ENCODE measurements around the gene C16orf82.

Gene C16orf82

DNA sequence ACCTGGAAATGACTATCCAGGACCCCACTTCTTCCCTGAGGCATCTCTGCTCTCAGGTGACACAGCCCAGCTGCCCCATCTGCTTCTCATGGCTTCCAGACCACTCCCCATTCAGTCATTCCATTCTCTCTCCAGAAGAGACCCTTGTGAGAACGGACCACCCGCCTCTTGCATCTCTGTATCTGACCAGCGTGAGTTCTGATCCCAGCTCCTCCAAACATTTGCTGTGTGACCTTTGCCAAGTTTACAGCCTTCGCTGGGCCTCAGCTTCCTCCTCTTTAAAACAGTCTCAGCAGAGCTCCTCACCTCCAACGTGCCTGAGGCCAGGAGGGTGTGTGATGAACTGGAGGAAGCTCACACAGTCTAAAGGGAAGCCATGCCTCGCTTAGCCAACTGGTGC is 39.6 kb downstream of the C16orf82 start:
- Histone ChIP-seq H3K9me3 (ENCODE audit: insufficient read depth, low read depth, low read length) (no peaks in the 10 kb centered on the region), H3K4me1 (ENCODE audit: control insufficient read depth in 1 of 2, insufficient read depth in 2 of 2, low read length in 2 of 2) (peaks cover 0 to 2% of the 10 kb centered on the region in 2 experiments), H3K27me3 (ENCODE audit: insufficient read depth, low read length) (no peaks in the 10 kb centered on the region), H3K27ac (ENCODE audit: low read depth, low read length) (no peak overlapping the region), H2BK5ac (ENCODE audit: low read depth, low read length, poor library complexity) (no peak overlapping the region), H3K79me1 (ENCODE audit: low read length) (no peaks in the 10 kb centered on the region), H3K18ac (ENCODE audit: low read length) (no peak overlapping the region), H3K14ac (ENCODE audit: low read length) (no peak overlapping the region), H3K23ac (ENCODE audit: low read length) (no peak overlapping the region), H3K36me3 (ENCODE audit: control insufficient read depth in 1 of 2, insufficient read depth in 2 of 2, low read length in 2 of 2) (no peaks in the 10 kb centered on the region), H2AFZ (ENCODE audit: insufficient read depth, low read length, poor library complexity) (no peak overlapping the region), H3K4me2 (ENCODE audit: low read length) (no peak overlapping the region), H2AK5ac (ENCODE audit: low read length) (no peak overlapping the region), H4K91ac (ENCODE audit: low read depth, low read length) (no peak overlapping the region), H3K4ac (ENCODE audit: low read depth, low read length) (no peak overlapping the region), H3K9ac (ENCODE audit: low read length) (no peak overlapping the region), H4K12ac (ENCODE audit: low read depth, low read length) (no peak overlapping the region), H2BK12ac (ENCODE audit: low read length) (no peak overlapping the region), H3K4me3 (ENCODE audit: low read depth, low read length) (no peak overlapping the region), H2BK120ac (ENCODE audit: insufficient read depth, low read length, poor library complexity) (no peak overlapping the region), H3K79me2 (ENCODE audit: control insufficient read depth, insufficient read depth, low read length, poor library complexity) (no peaks in the 10 kb centered on the region), H4K8ac (ENCODE audit: low read depth, low read length) (no peak overlapping the region)
- no CpG with 5 or more reads among the region's 6 CpGs for WGBS (ENCODE audit: extremely low coverage, insufficient coverage, insufficient read length)
- DNase-seq = no peak

GRCh38 chr16:27107185-27107592 is 40.5 kb downstream of the C16orf82 start:
- Histone ChIP-seq H2BK120ac (ENCODE audit: insufficient read depth, low read length, poor library complexity) (no peak overlapping the region), H3K36me3 (ENCODE audit: control insufficient read depth in 1 of 2, insufficient read depth in 2 of 2, low read length in 2 of 2) (no peaks in the 10 kb centered on the region), H2BK12ac (ENCODE audit: low read length) (no peak overlapping the region), H2AFZ (ENCODE audit: insufficient read depth, low read length, poor library complexity) (no peak overlapping the region), H2BK5ac (ENCODE audit: low read depth, low read length, poor library complexity) (no peak overlapping the region), H3K27me3 (ENCODE audit: insufficient read depth, low read length) (no peaks in the 10 kb centered on the region), H4K8ac (ENCODE audit: low read depth, low read length) (no peak overlapping the region), H3K4me3 (ENCODE audit: low read depth, low read length) (no peak overlapping the region), H3K4ac (ENCODE audit: low read depth, low read length) (no peak overlapping the region), H3K23ac (ENCODE audit: low read length) (no peak overlapping the region), H3K9me3 (ENCODE audit: insufficient read depth, low read depth, low read length) (no peaks in the 10 kb centered on the region), H3K79me1 (ENCODE audit: low read length) (no peaks in the 10 kb centered on the region), H3K4me2 (ENCODE audit: low read length) (no peak overlapping the region), H3K27ac (ENCODE audit: low read depth, low read length) (no peak overlapping the region), H3K14ac (ENCODE audit: low read length) (no peak overlapping the region), H3K9ac (ENCODE audit: low read length) (no peak overlapping the region), H3K79me2 (ENCODE audit: control insufficient read depth, insufficient read depth, low read length, poor library complexity) (no peaks in the 10 kb centered on the region), H4K12ac (ENCODE audit: low read depth, low read length) (no peak overlapping the region), H4K91ac (ENCODE audit: low read depth, low read length) (no peak overlapping the region), H3K4me1 (ENCODE audit: control insufficient read depth in 1 of 2, insufficient read depth in 2 of 2, low read length in 2 of 2) (peaks cover 0 to 2% of the 10 kb centered on the region in 2 experiments), H3K18ac (ENCODE audit: low read length) (no peak overlapping the region), H2AK5ac (ENCODE audit: low read length) (no peak overlapping the region)
- no peak for DNase-seq
- no CpG with 5 or more reads among the region's 7 CpGs for WGBS (ENCODE audit: extremely low coverage, insufficient coverage, insufficient read length)

DNA sequence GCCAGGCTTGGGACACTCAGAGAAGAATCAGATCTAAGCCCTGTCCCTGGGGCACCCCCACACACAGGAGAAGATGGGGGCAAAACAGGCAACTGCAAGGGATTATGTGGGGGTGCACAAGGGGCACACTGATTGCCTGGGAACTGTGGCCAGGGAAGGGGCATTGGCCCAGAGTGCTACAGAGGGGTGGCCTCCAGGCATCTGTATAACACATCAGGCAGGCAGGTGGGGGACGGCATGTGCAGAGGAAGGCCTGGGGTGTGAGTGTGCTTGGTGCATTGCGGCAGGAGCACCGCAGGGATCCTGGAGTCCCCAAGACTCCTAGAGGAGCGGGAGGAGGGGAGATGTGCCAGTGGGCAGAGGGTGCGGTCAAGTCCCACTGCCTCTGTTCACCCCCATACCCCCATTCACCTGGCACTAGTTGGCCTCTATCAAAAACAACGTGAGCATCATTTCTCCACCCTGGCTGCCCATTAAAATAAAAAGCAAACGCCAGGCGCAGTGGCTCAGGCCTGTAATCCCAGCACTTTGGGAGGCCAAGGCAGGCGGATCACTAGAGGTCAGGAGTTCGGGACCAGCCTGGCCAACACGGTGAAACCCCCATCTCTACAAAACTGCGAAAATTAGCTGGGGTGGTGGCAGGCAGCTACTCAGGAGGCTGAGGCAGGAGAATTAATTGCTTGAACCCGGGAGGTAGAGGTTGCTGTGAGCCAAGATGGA is 41.5 kb downstream of the C16orf82 start:
- DNase-seq = no peak
- no peaks in the 10 kb centered on the region for H3K27me3 ChIP-seq (ENCODE audit: insufficient read depth, low read length)
- H3K18ac ChIP-seq (ENCODE audit: low read length) = no peak overlapping the region
- no peak overlapping the region for H3K9ac ChIP-seq (ENCODE audit: low read length)
- no CpG with 5 or more reads among the region's 13 CpGs for WGBS (ENCODE audit: extremely low coverage, insufficient coverage, insufficient read length)
- H3K4me3 ChIP-seq (ENCODE audit: low read depth, low read length) = no peak overlapping the region
- H2BK12ac ChIP-seq (ENCODE audit: low read length) = no peak overlapping the region
- H2BK5ac ChIP-seq (ENCODE audit: low read depth, low read length, poor library complexity) = no peak overlapping the region
- no peak overlapping the region for H2BK120ac ChIP-seq (ENCODE audit: insufficient read depth, low read length, poor library complexity)
- no peak overlapping the region for H3K4ac ChIP-seq (ENCODE audit: low read depth, low read length)
- no peak overlapping the region for H3K4me2 ChIP-seq (ENCODE audit: low read length)
- no peaks in the 10 kb centered on the region for H3K36me3 ChIP-seq (ENCODE audit: control insufficient read depth in 1 of 2, insufficient read depth in 2 of 2, low read length in 2 of 2)
- H3K9me3 ChIP-seq (ENCODE audit: insufficient read depth, low read depth, low read length) = no peaks in the 10 kb centered on the region
- H4K8ac ChIP-seq (ENCODE audit: low read depth, low read length) = no peak overlapping the region
- H2AFZ ChIP-seq (ENCODE audit: insufficient read depth, low read length, poor library complexity) = no peak overlapping the region
- no peak overlapping the region for H3K27ac ChIP-seq (ENCODE audit: low read depth, low read length)
- H3K79me2 ChIP-seq (ENCODE audit: control insufficient read depth, insufficient read depth, low read length, poor library complexity) = no peaks in the 10 kb centered on the region
- H3K14ac ChIP-seq (ENCODE audit: low read length) = no peak overlapping the region
- no peak overlapping the region for H4K91ac ChIP-seq (ENCODE audit: low read depth, low read length)
- no peak overlapping the region for H4K12ac ChIP-seq (ENCODE audit: low read depth, low read length)
- peaks cover 0 to 2% of the 10 kb centered on the region in 2 experiments for H3K4me1 ChIP-seq (ENCODE audit: control insufficient read depth in 1 of 2, insufficient read depth in 2 of 2, low read length in 2 of 2)
- no peak overlapping the region for H3K23ac ChIP-seq (ENCODE audit: low read length)
- no peaks in the 10 kb centered on the region for H3K79me1 ChIP-seq (ENCODE audit: low read length)
- no peak overlapping the region for H2AK5ac ChIP-seq (ENCODE audit: low read length)

- Histone ChIP-seq H2BK12ac (ENCODE audit: low read length) (no peak overlapping the region), H3K4me3 (ENCODE audit: low read depth, low read length) (no peak overlapping the region), H3K27ac (ENCODE audit: low read depth, low read length) (no peak overlapping the region), H3K4me1 (ENCODE audit: control insufficient read depth in 1 of 2, insufficient read depth in 2 of 2, low read length in 2 of 2) (peaks cover 0 to 2% of the 10 kb centered on the region in 2 experiments), H3K79me2 (ENCODE audit: control insufficient read depth, insufficient read depth, low read length, poor library complexity) (no peaks in the 10 kb centered on the region), H2BK5ac (ENCODE audit: low read depth, low read length, poor library complexity) (no peak overlapping the region), H3K23ac (ENCODE audit: low read length) (no peak overlapping the region), H3K4me2 (ENCODE audit: low read length) (peak overlapping the region; percentile 77), H3K36me3 (ENCODE audit: control insufficient read depth in 1 of 2, insufficient read depth in 2 of 2, low read length in 2 of 2) (no peaks in the 10 kb centered on the region), H4K8ac (ENCODE audit: low read depth, low read length) (no peak overlapping the region), H4K12ac (ENCODE audit: low read depth, low read length) (no peak overlapping the region), H3K18ac (ENCODE audit: low read length) (no peak overlapping the region), H3K4ac (ENCODE audit: low read depth, low read length) (no peak overlapping the region), H2AK5ac (ENCODE audit: low read length) (no peak overlapping the region), H2AFZ (ENCODE audit: insufficient read depth, low read length, poor library complexity) (no peak overlapping the region), H3K79me1 (ENCODE audit: low read length) (no peaks in the 10 kb centered on the region), H4K91ac (ENCODE audit: low read depth, low read length) (no peak overlapping the region), H2BK120ac (ENCODE audit: insufficient read depth, low read length, poor library complexity) (no peak overlapping the region), H3K9me3 (ENCODE audit: insufficient read depth, low read depth, low read length) (no peaks in the 10 kb centered on the region), H3K27me3 (ENCODE audit: insufficient read depth, low read length) (no peaks in the 10 kb centered on the region), H3K9ac (ENCODE audit: low read length) (no peak overlapping the region), H3K14ac (ENCODE audit: low read length) (no peak overlapping the region)
- WGBS (ENCODE audit: extremely low coverage, insufficient coverage, insufficient read length) = 100% methylated on average over 5 of the region's 17 CpGs
- DNase-seq = no peak
Observed at GRCh38 chr16:27108826-27109665, 42.3 kb downstream of the C16orf82 start.
